H1 (cell line): ENCODE measurements around the gene ADRB2. TPM values are rescaled to one million over a fixed set of nuclear protein-coding genes. Genes with fewer than 3 reads are reported as not detected.

ENCODE experiments used
- SIN3A ChIP-seq, 2 experiments: IDR thresholded peaks in 1 of 2; conservative IDR thresholded peaks in 1 of 2; 2 replicates each; pipeline ENCODE4 v1.6.1; 2011 to 2012; ENCODE audit warnings: low read length in 2 of 2, improper control_type of control experiment in 1 of 2, low read depth in 1 of 2, mild to moderate bottlenecking in 1 of 2
- polyA plus RNA-seq, 7 experiments: library from polyadenylated mRNA; depleted of rRNA in 3 of 7; stranded (reverse) in 5 of 7; unstranded in 2 of 7; fragments of >200 nt in 5 of 7; fragments of 200-250 nt in 2 of 7; gene quantifications; 1 replicate in 5 of 7; 2 replicates in 1 of 7; 4 replicates in 1 of 7; pipeline versions ENCODE4 v1.2.1 to v1.2.3, GENCODE V29; 2011 to 2013; ENCODE audit warnings: missing spikeins in 2 of 7, mixed read lengths in 2 of 7
- total RNA-seq: library from RNA; stranded (reverse); fragmentation: NEBNext Ultra II Directional; extraction: Animal tissue kit (Norgen Biotek cat#: 25700); gene quantifications from 2 replicates; pipeline ENCODE4 v1.2.1, GENCODE V29; 2021
- TF ChIP-seq, protein P1 (sequence below): fragments of 300-600 bp; sonication (generic); IDR thresholded peaks from 2 replicates; pipeline ENCODE4 v1.7.1; 2012; ENCODE audit warnings: low read length, moderate library complexity, mild to moderate bottlenecking, inconsistent platforms; ENCODE audit not compliant: insufficient replicate concordance

Gene ADRB2
- total and polyA plus RNA-seq, 2 of the 8 experiments (the other 6 are each of a cell fraction or from before 2014, with no cell fraction given) = 0.65 to 0.77 TPM

DNA sequence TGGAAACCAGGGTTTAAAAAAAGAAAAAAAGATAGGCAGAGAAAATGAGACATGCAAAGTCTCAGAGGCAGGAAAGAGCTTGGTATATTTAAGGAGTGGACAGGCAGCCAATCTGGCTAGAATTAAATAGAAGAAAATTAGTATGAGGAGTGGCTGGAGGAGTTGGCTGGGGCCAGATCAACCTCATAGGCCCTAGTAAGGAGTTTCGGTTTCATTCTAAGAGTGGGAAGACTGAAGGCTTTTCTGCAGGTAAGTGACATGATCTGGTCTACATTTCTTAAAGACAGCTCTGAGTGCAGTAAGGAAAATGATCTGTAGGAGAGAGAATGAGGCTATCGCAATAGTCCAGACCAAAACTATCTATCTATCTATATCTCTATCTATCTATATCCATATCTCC lies 27.5 kb downstream of the ADRB2 start (continued):
- TF ChIP-seq, protein P1, sequence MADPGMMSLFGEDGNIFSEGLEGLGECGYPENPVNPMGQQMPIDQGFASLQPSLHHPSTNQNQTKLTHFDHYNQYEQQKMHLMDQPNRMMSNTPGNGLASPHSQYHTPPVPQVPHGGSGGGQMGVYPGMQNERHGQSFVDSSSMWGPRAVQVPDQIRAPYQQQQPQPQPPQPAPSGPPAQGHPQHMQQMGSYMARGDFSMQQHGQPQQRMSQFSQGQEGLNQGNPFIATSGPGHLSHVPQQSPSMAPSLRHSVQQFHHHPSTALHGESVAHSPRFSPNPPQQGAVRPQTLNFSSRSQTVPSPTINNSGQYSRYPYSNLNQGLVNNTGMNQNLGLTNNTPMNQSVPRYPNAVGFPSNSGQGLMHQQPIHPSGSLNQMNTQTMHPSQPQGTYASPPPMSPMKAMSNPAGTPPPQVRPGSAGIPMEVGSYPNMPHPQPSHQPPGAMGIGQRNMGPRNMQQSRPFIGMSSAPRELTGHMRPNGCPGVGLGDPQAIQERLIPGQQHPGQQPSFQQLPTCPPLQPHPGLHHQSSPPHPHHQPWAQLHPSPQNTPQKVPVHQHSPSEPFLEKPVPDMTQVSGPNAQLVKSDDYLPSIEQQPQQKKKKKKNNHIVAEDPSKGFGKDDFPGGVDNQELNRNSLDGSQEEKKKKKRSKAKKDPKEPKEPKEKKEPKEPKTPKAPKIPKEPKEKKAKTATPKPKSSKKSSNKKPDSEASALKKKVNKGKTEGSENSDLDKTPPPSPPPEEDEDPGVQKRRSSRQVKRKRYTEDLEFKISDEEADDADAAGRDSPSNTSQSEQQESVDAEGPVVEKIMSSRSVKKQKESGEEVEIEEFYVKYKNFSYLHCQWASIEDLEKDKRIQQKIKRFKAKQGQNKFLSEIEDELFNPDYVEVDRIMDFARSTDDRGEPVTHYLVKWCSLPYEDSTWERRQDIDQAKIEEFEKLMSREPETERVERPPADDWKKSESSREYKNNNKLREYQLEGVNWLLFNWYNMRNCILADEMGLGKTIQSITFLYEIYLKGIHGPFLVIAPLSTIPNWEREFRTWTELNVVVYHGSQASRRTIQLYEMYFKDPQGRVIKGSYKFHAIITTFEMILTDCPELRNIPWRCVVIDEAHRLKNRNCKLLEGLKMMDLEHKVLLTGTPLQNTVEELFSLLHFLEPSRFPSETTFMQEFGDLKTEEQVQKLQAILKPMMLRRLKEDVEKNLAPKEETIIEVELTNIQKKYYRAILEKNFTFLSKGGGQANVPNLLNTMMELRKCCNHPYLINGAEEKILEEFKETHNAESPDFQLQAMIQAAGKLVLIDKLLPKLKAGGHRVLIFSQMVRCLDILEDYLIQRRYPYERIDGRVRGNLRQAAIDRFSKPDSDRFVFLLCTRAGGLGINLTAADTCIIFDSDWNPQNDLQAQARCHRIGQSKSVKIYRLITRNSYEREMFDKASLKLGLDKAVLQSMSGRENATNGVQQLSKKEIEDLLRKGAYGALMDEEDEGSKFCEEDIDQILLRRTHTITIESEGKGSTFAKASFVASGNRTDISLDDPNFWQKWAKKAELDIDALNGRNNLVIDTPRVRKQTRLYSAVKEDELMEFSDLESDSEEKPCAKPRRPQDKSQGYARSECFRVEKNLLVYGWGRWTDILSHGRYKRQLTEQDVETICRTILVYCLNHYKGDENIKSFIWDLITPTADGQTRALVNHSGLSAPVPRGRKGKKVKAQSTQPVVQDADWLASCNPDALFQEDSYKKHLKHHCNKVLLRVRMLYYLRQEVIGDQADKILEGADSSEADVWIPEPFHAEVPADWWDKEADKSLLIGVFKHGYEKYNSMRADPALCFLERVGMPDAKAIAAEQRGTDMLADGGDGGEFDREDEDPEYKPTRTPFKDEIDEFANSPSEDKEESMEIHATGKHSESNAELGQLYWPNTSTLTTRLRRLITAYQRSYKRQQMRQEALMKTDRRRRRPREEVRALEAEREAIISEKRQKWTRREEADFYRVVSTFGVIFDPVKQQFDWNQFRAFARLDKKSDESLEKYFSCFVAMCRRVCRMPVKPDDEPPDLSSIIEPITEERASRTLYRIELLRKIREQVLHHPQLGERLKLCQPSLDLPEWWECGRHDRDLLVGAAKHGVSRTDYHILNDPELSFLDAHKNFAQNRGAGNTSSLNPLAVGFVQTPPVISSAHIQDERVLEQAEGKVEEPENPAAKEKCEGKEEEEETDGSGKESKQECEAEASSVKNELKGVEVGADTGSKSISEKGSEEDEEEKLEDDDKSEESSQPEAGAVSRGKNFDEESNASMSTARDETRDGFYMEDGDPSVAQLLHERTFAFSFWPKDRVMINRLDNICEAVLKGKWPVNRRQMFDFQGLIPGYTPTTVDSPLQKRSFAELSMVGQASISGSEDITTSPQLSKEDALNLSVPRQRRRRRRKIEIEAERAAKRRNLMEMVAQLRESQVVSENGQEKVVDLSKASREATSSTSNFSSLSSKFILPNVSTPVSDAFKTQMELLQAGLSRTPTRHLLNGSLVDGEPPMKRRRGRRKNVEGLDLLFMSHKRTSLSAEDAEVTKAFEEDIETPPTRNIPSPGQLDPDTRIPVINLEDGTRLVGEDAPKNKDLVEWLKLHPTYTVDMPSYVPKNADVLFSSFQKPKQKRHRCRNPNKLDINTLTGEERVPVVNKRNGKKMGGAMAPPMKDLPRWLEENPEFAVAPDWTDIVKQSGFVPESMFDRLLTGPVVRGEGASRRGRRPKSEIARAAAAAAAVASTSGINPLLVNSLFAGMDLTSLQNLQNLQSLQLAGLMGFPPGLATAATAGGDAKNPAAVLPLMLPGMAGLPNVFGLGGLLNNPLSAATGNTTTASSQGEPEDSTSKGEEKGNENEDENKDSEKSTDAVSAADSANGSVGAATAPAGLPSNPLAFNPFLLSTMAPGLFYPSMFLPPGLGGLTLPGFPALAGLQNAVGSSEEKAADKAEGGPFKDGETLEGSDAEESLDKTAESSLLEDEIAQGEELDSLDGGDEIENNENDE = no peak
- TF ChIP-seq SIN3A (conservative IDR thresholded peaks at IDR 0.05 in 1 of 2, IDR thresholded peaks at IDR 0.05 in 1 of 2; ENCODE audit: low read depth in 1 of 2, low read length in 2 of 2) = no peak
